SU-DHL-6 (cell line): ENCODE measurements around the gene NDUFB10.

ENCODE experiments used
- H2AFZ ChIP-seq: fragments of 200-600 bp; sonication (generic); 2 replicates; pipeline ENCODE4 v1.6.1; 2014; ENCODE audit warnings: low read depth, mild to moderate bottlenecking, moderate library complexity, mixed read lengths, antibody characterized with exemption, low read length; ENCODE audit not compliant: severe bottlenecking
- H3F3A ChIP-seq: fragments of 200-600 bp; shearing (Covaris generic); 2 replicates; pipeline ENCODE4 v1.6.0; 2016; ENCODE audit warnings: antibody characterized with exemption, mild to moderate bottlenecking; ENCODE audit not compliant: insufficient read depth
- H3K27ac ChIP-seq: fragments of 200-600 bp; sonication (generic); 2 replicates; pipeline ENCODE4 v1.5.1; 2016; ENCODE audit warnings: low read depth, mild to moderate bottlenecking, low read length, moderate library complexity, mixed read lengths
- H3K27me3 ChIP-seq: fragments of 200-600 bp; sonication (generic), shearing (Covaris generic); 2 replicates; pipeline ENCODE4 v1.6.0; 2014; ENCODE audit warnings: mild to moderate bottlenecking, low read length
- H3K36me3 ChIP-seq: fragments of 200-600 bp; sonication (generic); 2 replicates; pipeline ENCODE4 v1.6.1; 2014; ENCODE audit warnings: mild to moderate bottlenecking, low read length, mixed read lengths
- H3K4me2 ChIP-seq: fragments of 300-600, 200-600 bp; shearing (Covaris generic), sonication (generic); 2 replicates; pipeline ENCODE4 v1.6.0; 2014; ENCODE audit warnings: low read length, low read depth, mild to moderate bottlenecking; ENCODE audit not compliant: poor library complexity, severe bottlenecking
- H3K4me3 ChIP-seq: fragments of 200-600 bp; sonication (generic); 2 replicates; pipeline ENCODE4 v1.5.1; 2014; ENCODE audit warnings: antibody characterized with exemption, low read length, mild to moderate bottlenecking, mixed read lengths; ENCODE audit not compliant: insufficient read depth, poor library complexity, severe bottlenecking
- H3K79me2 ChIP-seq: fragments of 200-600 bp; sonication (generic); 2 replicates; pipeline ENCODE4 v1.6.1; 2014; ENCODE audit warnings: mild to moderate bottlenecking, low read length, moderate library complexity; ENCODE audit not compliant: insufficient read depth
- H3K9ac ChIP-seq: fragments of 200-600 bp; sonication (generic); 2 replicates; pipeline ENCODE4 v1.7.0; 2014; ENCODE audit warnings: mild to moderate bottlenecking, low read length
- H3K9me2 ChIP-seq: fragments of 200-600 bp; sonication (generic); replicated peaks from 2 replicates; pipeline ENCODE4 v1.6.1; 2014; ENCODE audit warnings: low read length; ENCODE audit not compliant: insufficient read depth
- H3K9me3 ChIP-seq: fragments of 200-600 bp; sonication (generic); 2 replicates; pipeline ENCODE4 v1.6.1; 2014; ENCODE audit warnings: low read length, mixed read lengths; ENCODE audit not compliant: insufficient read depth
- H4K20me1 ChIP-seq: fragments of 200-600 bp; sonication (generic); 2 replicates; pipeline ENCODE4 v1.6.1; 2014; ENCODE audit warnings: low read depth, mild to moderate bottlenecking, antibody characterized with exemption, low read length, moderate library complexity, mixed read lengths
- EZH2phosphoT487 ChIP-seq: fragments of 200-600 bp; sonication (generic), shearing (Covaris generic); conservative IDR thresholded peaks from 2 replicates; pipeline ENCODE4 v1.6.1; 2018; ENCODE audit warnings: mild to moderate bottlenecking, antibody characterized with exemption, low read length, moderate library complexity, mixed read lengths
- TF ChIP-seq, protein P1 (sequence below): fragments of 200-600 bp; sonication (generic); IDR thresholded peaks from one replicate; pipeline ENCODE4 v1.5.1; 2017; ENCODE audit warnings: antibody characterized with exemption, mild to moderate bottlenecking, low read length, moderate library complexity; ENCODE audit not compliant: insufficient read depth, poor library complexity, severe bottlenecking

NDUFB10 gene

DNA sequence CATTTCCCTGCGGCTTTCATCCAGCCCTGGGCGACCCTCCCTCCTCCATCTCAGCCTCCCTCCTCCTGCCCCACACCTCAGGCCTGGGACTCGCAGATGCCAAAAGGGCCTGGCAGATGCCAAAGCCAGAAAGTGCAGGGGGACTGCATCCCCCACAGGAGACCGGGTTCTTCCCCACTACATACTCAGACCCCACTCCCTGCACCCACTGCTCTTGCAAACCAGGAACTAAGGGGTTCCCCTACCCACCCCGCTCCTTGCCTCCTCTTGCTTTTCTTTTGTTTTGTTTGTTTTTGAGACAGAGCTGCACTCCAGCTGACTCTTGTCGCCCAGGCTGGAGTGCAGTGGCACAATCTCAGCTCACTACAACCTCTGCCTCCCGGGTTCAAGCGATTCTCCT lies 44.4 kb upstream of the NDUFB10 start:
- H2AFZ ChIP-seq, result no peak overlapping the region
- H3K9me2 ChIP-seq, result no peaks in the 10 kb centered on the region
- TF ChIP-seq, protein P1, sequence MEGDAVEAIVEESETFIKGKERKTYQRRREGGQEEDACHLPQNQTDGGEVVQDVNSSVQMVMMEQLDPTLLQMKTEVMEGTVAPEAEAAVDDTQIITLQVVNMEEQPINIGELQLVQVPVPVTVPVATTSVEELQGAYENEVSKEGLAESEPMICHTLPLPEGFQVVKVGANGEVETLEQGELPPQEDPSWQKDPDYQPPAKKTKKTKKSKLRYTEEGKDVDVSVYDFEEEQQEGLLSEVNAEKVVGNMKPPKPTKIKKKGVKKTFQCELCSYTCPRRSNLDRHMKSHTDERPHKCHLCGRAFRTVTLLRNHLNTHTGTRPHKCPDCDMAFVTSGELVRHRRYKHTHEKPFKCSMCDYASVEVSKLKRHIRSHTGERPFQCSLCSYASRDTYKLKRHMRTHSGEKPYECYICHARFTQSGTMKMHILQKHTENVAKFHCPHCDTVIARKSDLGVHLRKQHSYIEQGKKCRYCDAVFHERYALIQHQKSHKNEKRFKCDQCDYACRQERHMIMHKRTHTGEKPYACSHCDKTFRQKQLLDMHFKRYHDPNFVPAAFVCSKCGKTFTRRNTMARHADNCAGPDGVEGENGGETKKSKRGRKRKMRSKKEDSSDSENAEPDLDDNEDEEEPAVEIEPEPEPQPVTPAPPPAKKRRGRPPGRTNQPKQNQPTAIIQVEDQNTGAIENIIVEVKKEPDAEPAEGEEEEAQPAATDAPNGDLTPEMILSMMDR, result no peak
- no peak for TF ChIP-seq EZH2phosphoT487
- H3K4me2 ChIP-seq, result no peak overlapping the region
- no peak overlapping the region for H3K27ac ChIP-seq
- no peak overlapping the region for H3K4me3 ChIP-seq
- no peaks in the 10 kb centered on the region for H3K9me3 ChIP-seq
- H4K20me1 ChIP-seq, result no peaks in the 10 kb centered on the region
- H3K9ac ChIP-seq, result no peak overlapping the region
- H3K27me3 ChIP-seq, result no peaks in the 10 kb centered on the region
- H3K79me2 ChIP-seq, result no peaks in the 10 kb centered on the region
- H3F3A ChIP-seq, result no peaks in the 10 kb centered on the region
- no peaks in the 10 kb centered on the region for H3K36me3 ChIP-seq

DNA sequence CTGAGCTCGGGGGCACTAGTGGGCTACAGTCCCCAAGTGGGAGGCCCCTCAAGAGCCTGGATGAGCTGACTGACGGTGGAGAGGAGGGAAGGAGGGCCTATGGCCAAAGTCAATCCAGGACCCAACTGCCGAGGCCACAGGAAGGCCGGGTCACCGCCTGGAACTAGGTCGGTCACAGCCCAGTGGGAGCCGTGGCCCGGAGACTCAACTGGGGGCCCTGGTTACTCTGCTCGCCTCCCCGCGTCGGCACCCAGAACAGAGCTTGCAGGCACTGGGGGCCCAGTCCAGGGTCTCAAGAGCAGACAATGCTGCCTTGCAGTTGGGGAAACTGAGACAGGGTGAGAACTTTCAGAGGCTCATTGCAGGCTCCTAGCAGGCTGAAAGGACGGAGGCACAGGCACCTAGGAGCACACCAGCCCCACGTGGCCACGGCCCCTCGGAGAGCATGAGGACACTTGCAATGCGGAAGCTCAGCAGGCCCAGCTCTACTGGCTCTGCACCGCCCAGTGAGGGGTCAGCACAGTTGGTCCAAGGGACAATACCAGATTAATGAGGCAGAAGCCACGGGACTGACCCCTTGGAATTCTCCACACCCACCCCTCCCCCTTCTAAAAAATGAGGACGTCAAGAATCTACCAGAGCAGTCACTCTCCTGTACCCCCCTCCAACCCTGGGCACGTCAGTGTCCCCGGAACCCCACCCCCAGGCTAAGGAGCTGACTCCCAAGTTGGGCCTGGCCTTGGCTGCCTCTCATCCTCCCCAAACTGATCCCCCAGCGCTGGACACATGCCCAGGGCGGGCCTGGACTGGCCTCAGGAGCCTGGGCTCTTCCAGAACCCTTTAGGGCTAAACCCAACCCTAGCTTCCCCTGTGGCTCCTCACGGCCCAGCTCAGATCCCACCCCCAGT lies 43.4 kb upstream of the NDUFB10 start:
- TF ChIP-seq EZH2phosphoT487, result no peak
- TF ChIP-seq, protein P1, result no peak
- Histone ChIP-seq H3K79me2 (no peaks in the 10 kb centered on the region), H3K4me3 (no peak overlapping the region), H3K4me2 (no peak overlapping the region), H4K20me1 (no peaks in the 10 kb centered on the region), H3K27ac (no peak overlapping the region), H3K36me3 (no peaks in the 10 kb centered on the region), H3F3A (no peaks in the 10 kb centered on the region), H3K27me3 (no peaks in the 10 kb centered on the region), H3K9ac (no peak overlapping the region), H2AFZ (no peak overlapping the region), H3K9me3 (no peaks in the 10 kb centered on the region), H3K9me2 (no peaks in the 10 kb centered on the region)

DNA sequence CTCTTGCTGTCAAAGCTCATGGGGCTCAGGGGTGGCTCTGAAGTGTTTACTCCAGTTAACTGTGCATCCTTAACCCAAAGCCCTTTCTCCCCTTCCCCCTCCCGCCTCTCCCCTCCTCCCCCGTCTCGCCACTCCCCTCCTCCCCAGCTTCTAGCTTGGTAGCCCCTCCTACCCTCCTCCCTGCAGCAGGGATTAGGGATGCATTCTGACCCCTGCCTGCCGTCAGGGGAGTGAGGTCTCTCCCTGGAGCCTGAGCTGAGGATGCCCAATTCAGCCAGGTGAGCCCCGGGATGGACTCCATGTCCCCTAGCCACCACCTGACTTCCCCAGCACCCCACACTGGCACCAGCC lies 42.7 kb upstream of the NDUFB10 start:
- TF ChIP-seq EZH2phosphoT487, result no peak
- TF ChIP-seq, protein P1, result no peak
- Histone ChIP-seq H3K79me2 (no peaks in the 10 kb centered on the region), H4K20me1 (no peaks in the 10 kb centered on the region), H2AFZ (no peak overlapping the region), H3K9me2 (no peaks in the 10 kb centered on the region), H3K27me3 (no peaks in the 10 kb centered on the region), H3K4me3 (no peak overlapping the region), H3F3A (no peaks in the 10 kb centered on the region), H3K36me3 (no peaks in the 10 kb centered on the region), H3K4me2 (no peak overlapping the region), H3K9ac (no peak overlapping the region), H3K27ac (no peak overlapping the region), H3K9me3 (no peaks in the 10 kb centered on the region)
